H1 (cell line): ENCODE results near the gene SHC3. TPM values are rescaled to one million over a fixed set of nuclear protein-coding genes. Genes with fewer than 3 reads are reported as not detected.

Source experiments
- CBX5 ChIP-seq: fragments of 300-800, 300-1000 bp; sonication (generic); IDR thresholded peaks from 2 replicates; pipeline ENCODE4 v1.7.1; 2016; ENCODE audit warnings: antibody characterized with exemption, low read length, low read depth
- EP300 ChIP-seq, 2 experiments: IDR thresholded peaks; 1 replicate in 1 of 2; 2 replicates in 1 of 2; pipeline ENCODE4 v1.6.1; 2011 to 2012; ENCODE audit warnings: low read depth in 2 of 2, low read length in 2 of 2, mild to moderate bottlenecking in 2 of 2, borderline replicate concordance in 1 of 2, inconsistent platforms in 1 of 2, moderate library complexity in 1 of 2
- TEAD4 ChIP-seq: IDR thresholded peaks from 2 replicates; pipeline ENCODE4 v1.6.1; 2012; ENCODE audit warnings: low read depth, low read length, inconsistent platforms, mixed read lengths
- USF2 ChIP-seq: IDR thresholded peaks from 2 replicates; pipeline ENCODE4 v1.6.1; 2011; ENCODE audit warnings: low read length, improper control_type of control experiment
- ZNF274 ChIP-seq: IDR thresholded peaks from 2 replicates; pipeline ENCODE4 v1.7.0; 2012; ENCODE audit warnings: low read length, borderline replicate concordance; ENCODE audit errors: extremely low read depth
- polyA plus RNA-seq, 7 experiments: library from polyadenylated mRNA; depleted of rRNA in 3 of 7; stranded (reverse) in 5 of 7; unstranded in 2 of 7; fragments of >200 nt in 5 of 7; fragments of 200-250 nt in 2 of 7; gene quantifications; 1 replicate in 5 of 7; 2 replicates in 1 of 7; 4 replicates in 1 of 7; pipeline versions ENCODE4 v1.2.1 to v1.2.3, GENCODE V29; 2011 to 2013; ENCODE audit warnings: missing spikeins in 2 of 7, mixed read lengths in 2 of 7
- total RNA-seq: library from RNA; stranded (reverse); fragmentation: NEBNext Ultra II Directional; extraction: Animal tissue kit (Norgen Biotek cat#: 25700); gene quantifications from 2 replicates; pipeline ENCODE4 v1.2.1, GENCODE V29; 2021

SHC3 gene
- total and polyA plus RNA-seq, 2 of the 8 experiments (the other 6 are each of a cell fraction or from before 2014, with no cell fraction given) = 1.4 to 7.1 TPM

- TF ChIP-seq EP300 (IDR thresholded peaks at IDR 0.05; ENCODE audit: borderline replicate concordance in 1 of 2, low read depth in 2 of 2, low read length in 2 of 2) (no peak), ZNF274 (no peak), USF2 (no peak), TEAD4 (no peak), CBX5 (no peak)
Observed at GRCh38 chr9:89037891-89038290, 140.7 kb downstream of the SHC3 start (continued).
